PC-3 (cell line): ENCODE measurements around the gene KAT7. TPM values are rescaled to one million over a fixed set of nuclear protein-coding genes. Genes with fewer than 3 reads are reported as not detected.

Source experiments
- total RNA-seq: library from RNA; depleted of rRNA; stranded (reverse); fragments of >200 nt; gene quantifications from 2 replicates; pipeline ENCODE4 v1.2.3, GENCODE V29; 2014; rRNA removed

The KAT7 gene
- total RNA-seq, 1 experiment from 2014 or later: 39.1 TPM

Other genes starting within 250 kb of the KAT7 start
- 0.26 and 1.2 TPM in 2 replicates for gene NXPH3, start 212.8 kb upstream of the KAT7 start, total RNA-seq
- 52.9 and 54.7 TPM in 2 replicates for gene SPOP, start 110.6 kb upstream of the KAT7 start, total RNA-seq
- 199 and 211 TPM in 2 replicates for gene SLC35B1, start 80.7 kb upstream of the KAT7 start, total RNA-seq
- gene FAM117A, start 24.6 kb upstream of the KAT7 start, total RNA-seq: 9.7 and 16.3 TPM in 2 replicates
- gene TAC4, start 59.4 kb downstream of the KAT7 start, total RNA-seq: not detected in 2 replicates
- gene DLX4, start 180.5 kb downstream of the KAT7 start, total RNA-seq: 0.35 and 0.44 TPM in 2 replicates
- 0.18 and 0.23 TPM in 2 replicates for gene DLX3, start 206.5 kb downstream of the KAT7 start, total RNA-seq